H9 (cell line): Measurements from ENCODE around the gene ZFP57. TPM values are rescaled to one million over a fixed set of nuclear protein-coding genes. Genes with fewer than 3 reads are reported as not detected.

Experiments used
- DNase-seq: peaks from one replicate; pipeline ENCODE4 v3.0.0-alpha.2; 2017
- H2AFZ ChIP-seq: one replicate; pipeline ENCODE4 v1.6.1; 2013; ENCODE audit warnings: mild to moderate bottlenecking, low read length, control low read depth, moderate library complexity
- H2AK5ac ChIP-seq: 2 replicates; pipeline ENCODE4 v1.6.1; 2013; ENCODE audit warnings: low read length, control low read depth, mixed read lengths; ENCODE audit not compliant: insufficient read length
- H2BK120ac ChIP-seq: one replicate; pipeline ENCODE4 v1.6.1; 2013; ENCODE audit warnings: low read depth, mild to moderate bottlenecking, low read length, control low read depth, inconsistent platforms; ENCODE audit not compliant: poor library complexity, severe bottlenecking
- H2BK12ac ChIP-seq: 2 replicates; pipeline ENCODE4 v1.6.1; 2013; ENCODE audit warnings: low read length, control low read depth, mixed read lengths, low read depth; ENCODE audit not compliant: insufficient read length
- H2BK15ac ChIP-seq: 2 replicates; pipeline ENCODE4 v1.6.1; 2013; ENCODE audit warnings: low read depth, low read length, control low read depth
- H2BK20ac ChIP-seq: one replicate; pipeline ENCODE4 v1.6.1; 2013; ENCODE audit warnings: low read depth, mild to moderate bottlenecking, low read length, control low read depth, inconsistent platforms; ENCODE audit not compliant: poor library complexity, severe bottlenecking
- H2BK5ac ChIP-seq: 2 replicates; pipeline ENCODE4 v1.6.1; 2013; ENCODE audit warnings: low read length, control low read depth, mixed read lengths; ENCODE audit not compliant: insufficient read length
- H3K14ac ChIP-seq: 2 replicates; pipeline ENCODE4 v1.6.1; 2013; ENCODE audit warnings: low read length, control low read depth; ENCODE audit not compliant: insufficient read depth
- H3K18ac ChIP-seq: 2 replicates; pipeline ENCODE4 v1.6.1; 2013; ENCODE audit warnings: low read depth, mild to moderate bottlenecking, mixed read lengths, low read length, control low read depth; ENCODE audit not compliant: insufficient read length
- H3K23ac ChIP-seq: 2 replicates; pipeline ENCODE4 v1.6.1; 2013; ENCODE audit warnings: low read length, control low read depth, mixed read lengths, low read depth; ENCODE audit not compliant: insufficient read length
- H3K23me2 ChIP-seq: 2 replicates; pipeline ENCODE4 v1.6.1; 2013; ENCODE audit warnings: low read depth, mild to moderate bottlenecking, mixed read lengths, low read length, control low read depth; ENCODE audit not compliant: insufficient read length, poor library complexity, severe bottlenecking
- H3K27ac ChIP-seq: 2 replicates; pipeline ENCODE4 v1.5.1; 2013; ENCODE audit warnings: low read length, control low read depth, mixed read lengths, low read depth; ENCODE audit not compliant: insufficient read length
- H3K27me3 ChIP-seq: 2 replicates; pipeline ENCODE4 v1.6.1; 2013; ENCODE audit warnings: low read length, control low read depth, inconsistent platforms; ENCODE audit not compliant: insufficient read depth
- H3K4ac ChIP-seq: 2 replicates; pipeline ENCODE4 v1.6.1; 2013; ENCODE audit warnings: low read depth, mild to moderate bottlenecking, control low read depth, inconsistent platforms, low read length, moderate library complexity
- H3K4me1 ChIP-seq: 2 replicates; pipeline ENCODE4 v1.6.1; 2013; ENCODE audit warnings: low read length, control low read depth, inconsistent platforms; ENCODE audit not compliant: insufficient read depth
- H3K4me2 ChIP-seq: 2 replicates; pipeline ENCODE4 v1.6.1; 2013; ENCODE audit warnings: low read length, control low read depth, mixed read lengths; ENCODE audit not compliant: insufficient read length, insufficient read depth
- H3K56ac ChIP-seq: 2 replicates; pipeline ENCODE4 v1.6.1; 2013; ENCODE audit warnings: low read depth, mild to moderate bottlenecking, mixed read lengths, low read length, control low read depth; ENCODE audit not compliant: insufficient read length
- H3K79me1 ChIP-seq: 2 replicates; pipeline ENCODE4 v1.6.1; 2013; ENCODE audit warnings: low read depth, mild to moderate bottlenecking, moderate library complexity, low read length, control low read depth, inconsistent platforms; ENCODE audit not compliant: insufficient read depth, poor library complexity, severe bottlenecking
- H3K79me2 ChIP-seq: 2 replicates; pipeline ENCODE4 v1.6.1; 2013; ENCODE audit warnings: low read length, control low read depth, inconsistent platforms; ENCODE audit not compliant: insufficient read depth
- H3K9ac ChIP-seq: 2 replicates; pipeline ENCODE4 v1.6.1; 2013; ENCODE audit warnings: low read length, control low read depth, mixed read lengths; ENCODE audit not compliant: insufficient read length; ENCODE audit errors: extremely low read depth
- H3K9me3 ChIP-seq: one replicate; pipeline ENCODE4 v1.6.1; 2013; ENCODE audit warnings: low read depth, low read length, inconsistent platforms; ENCODE audit not compliant: control insufficient read depth
- H3T11ph ChIP-seq: one replicate; pipeline ENCODE4 v1.6.1; 2013; ENCODE audit warnings: mild to moderate bottlenecking, low read length, control low read depth, inconsistent platforms
- H4K20me1 ChIP-seq: one replicate; pipeline ENCODE4 v1.6.1; 2013; ENCODE audit not compliant: control insufficient read depth, insufficient read length, insufficient read depth
- H4K5ac ChIP-seq: 2 replicates; pipeline ENCODE4 v1.6.1; 2013; ENCODE audit warnings: low read depth, mild to moderate bottlenecking, mixed read lengths, low read length, control low read depth; ENCODE audit not compliant: insufficient read length
- H4K8ac ChIP-seq: replicated peaks from 2 replicates; pipeline ENCODE4 v1.6.1; 2013; ENCODE audit warnings: low read length, control low read depth, mixed read lengths, low read depth; ENCODE audit not compliant: insufficient read length
- H4K91ac ChIP-seq: 2 replicates; pipeline ENCODE4 v1.6.1; 2013; ENCODE audit warnings: low read depth, mild to moderate bottlenecking, moderate library complexity, mixed read lengths, low read length, control low read depth; ENCODE audit not compliant: insufficient read length
- H3K27ac Mint-ChIP-seq, 3 experiments: 2 replicates in 2 of 3; 3 replicates in 1 of 3; pipeline ENCODE4 v1.8.0; 2020 to 2021; ENCODE audit warnings: mixed read lengths in 3 of 3, mild to moderate bottlenecking in 1 of 3, moderate library complexity in 1 of 3
- H3K27me3 Mint-ChIP-seq: 2 replicates; pipeline ENCODE4 v1.8.0; 2021; ENCODE audit warnings: low read depth, mild to moderate bottlenecking, moderate library complexity, mixed read lengths
- H3K36me3 Mint-ChIP-seq, 3 experiments: 2 replicates in 2 of 3; 3 replicates in 1 of 3; pipeline ENCODE4 v1.8.0; 2020 to 2021; ENCODE audit warnings: low read depth in 3 of 3, mixed read lengths in 3 of 3; ENCODE audit not compliant: insufficient read depth in 1 of 3
- H3K4me1 Mint-ChIP-seq, 2 experiments: 2 replicates each; pipeline ENCODE4 v1.8.0; 2020; ENCODE audit warnings: mixed read lengths in 2 of 2
- H3K4me3 Mint-ChIP-seq, 2 experiments: 2 replicates in 1 of 2; 3 replicates in 1 of 2; pipeline ENCODE4 v1.8.0; 2020 to 2021; ENCODE audit warnings: mild to moderate bottlenecking in 2 of 2, mixed read lengths in 2 of 2, moderate library complexity in 1 of 2
- H3K9me3 Mint-ChIP-seq, 2 experiments: 2 replicates in 1 of 2; 3 replicates in 1 of 2; pipeline ENCODE4 v1.8.0; 2020; ENCODE audit warnings: mild to moderate bottlenecking in 2 of 2, mixed read lengths in 2 of 2, moderate library complexity in 1 of 2
- WGBS: extraction: QIAGEN DNeasy Blood & Tissue Kit; methylation state at CpG from one replicate; pipeline ENCODE4 v1.1.7; 2013; ENCODE audit warnings: missing lambda C conversion rate, low lambda C conversion rate, mixed read lengths; ENCODE audit not compliant: insufficient read length; ENCODE audit errors: extremely low coverage; 5-methylcytosine and 5-hydroxymethylcytosine counted together
- total RNA-seq: library from RNA; stranded (reverse); gene quantifications from 2 replicates; pipeline ENCODE4 v1.2.1, GENCODE V29; 2021
- TF ChIP-seq, protein P1 (sequence below): fragments of 200-600 bp; sonication (generic); conservative IDR thresholded peaks from 3 replicates; pipeline ENCODE4 v1.8.0; 2021; ENCODE audit warnings: antibody characterized with exemption, mild to moderate bottlenecking

Gene ZFP57
- total RNA-seq, 1 experiment from 2014 or later = 1.7 TPM

DNA sequence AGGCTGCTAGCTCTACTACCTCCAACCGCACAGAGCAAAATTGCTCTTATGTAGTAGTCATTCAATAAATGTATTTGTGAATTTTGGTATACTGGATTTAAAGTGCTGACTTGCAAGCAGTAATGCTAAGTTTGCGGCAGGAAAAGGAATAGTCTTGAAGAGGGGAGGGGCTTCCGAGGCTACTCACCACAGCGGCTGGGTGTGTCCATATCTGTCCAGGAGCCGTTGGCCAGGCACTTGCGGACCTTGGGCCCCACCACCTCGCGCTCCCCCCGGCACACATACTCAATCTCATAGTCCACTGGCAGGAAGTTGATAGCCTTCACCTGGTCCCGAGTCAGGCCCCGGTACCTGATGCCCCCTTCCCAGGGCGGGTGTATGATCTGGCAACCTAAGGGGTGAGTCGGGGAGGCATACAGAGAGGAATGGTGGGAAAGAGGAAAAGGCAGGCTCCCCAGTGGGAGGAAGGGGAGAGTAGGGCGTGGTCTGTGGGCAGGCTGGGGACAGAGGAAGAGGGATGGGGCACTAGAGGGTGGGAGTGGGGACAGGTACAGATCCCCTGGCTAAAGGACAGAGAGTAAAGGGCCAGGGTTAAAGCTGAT is 49.6 kb downstream of the ZFP57 start:
- Mint-ChIP-seq H3K36me3 (peaks cover 0 to 25% (median 9%) of the 10 kb centered on the region in 3 experiments; a peak in 5 of 7 replicates), H3K27ac (peak overlapping the region in 2 of 3 experiments; percentile 12 to 34; a peak in 2 of 7 replicates), H3K27me3 (no peaks in the 10 kb centered on the region; the same call in none of the 2 replicates), H3K4me3 (peak overlapping the region; percentile 88 to 92), H3K9me3 (peaks cover 0 to 5% of the 10 kb centered on the region in 2 experiments; a peak in 2 of 5 replicates), H3K4me1 (peaks cover 61 to 62% of the 10 kb centered on the region in 2 experiments)
- no CpG with 5 or more reads among the region's 14 CpGs for WGBS
- Histone ChIP-seq H4K20me1 (no peaks in the 10 kb centered on the region), H3K56ac (no peak overlapping the region), H4K91ac (no peak overlapping the region), H2BK20ac (no peak overlapping the region), H3K27me3 (no peaks in the 10 kb centered on the region), H2BK120ac (no peak overlapping the region), H4K8ac (no peak overlapping the region), H3K23me2 (peaks cover 41% of the 10 kb centered on the region), H3K79me1 (no peaks in the 10 kb centered on the region), H2BK12ac (no peak overlapping the region), H2AFZ (no peak overlapping the region), H4K5ac (no peak overlapping the region), H2BK5ac (no peak overlapping the region), H3K4me1 (peaks cover 4% of the 10 kb centered on the region; the same call in 1 of the 2 replicates), H3K4ac (no peak overlapping the region), H3K9me3 (no peaks in the 10 kb centered on the region), H2BK15ac (no peak overlapping the region), H3K23ac (no peak overlapping the region), H3K14ac (no peak overlapping the region), H2AK5ac (no peak overlapping the region), H3K9ac (no peak overlapping the region), H3K18ac (no peak overlapping the region), H3T11ph (no peak overlapping the region), H3K27ac (no peak overlapping the region), H3K79me2 (peaks cover 7% of the 10 kb centered on the region; the same call in 1 of the 2 replicates), H3K4me2 (peak overlapping the region; percentile 93)
- peak; percentile 57 for DNase-seq
- TF ChIP-seq, protein P1, sequence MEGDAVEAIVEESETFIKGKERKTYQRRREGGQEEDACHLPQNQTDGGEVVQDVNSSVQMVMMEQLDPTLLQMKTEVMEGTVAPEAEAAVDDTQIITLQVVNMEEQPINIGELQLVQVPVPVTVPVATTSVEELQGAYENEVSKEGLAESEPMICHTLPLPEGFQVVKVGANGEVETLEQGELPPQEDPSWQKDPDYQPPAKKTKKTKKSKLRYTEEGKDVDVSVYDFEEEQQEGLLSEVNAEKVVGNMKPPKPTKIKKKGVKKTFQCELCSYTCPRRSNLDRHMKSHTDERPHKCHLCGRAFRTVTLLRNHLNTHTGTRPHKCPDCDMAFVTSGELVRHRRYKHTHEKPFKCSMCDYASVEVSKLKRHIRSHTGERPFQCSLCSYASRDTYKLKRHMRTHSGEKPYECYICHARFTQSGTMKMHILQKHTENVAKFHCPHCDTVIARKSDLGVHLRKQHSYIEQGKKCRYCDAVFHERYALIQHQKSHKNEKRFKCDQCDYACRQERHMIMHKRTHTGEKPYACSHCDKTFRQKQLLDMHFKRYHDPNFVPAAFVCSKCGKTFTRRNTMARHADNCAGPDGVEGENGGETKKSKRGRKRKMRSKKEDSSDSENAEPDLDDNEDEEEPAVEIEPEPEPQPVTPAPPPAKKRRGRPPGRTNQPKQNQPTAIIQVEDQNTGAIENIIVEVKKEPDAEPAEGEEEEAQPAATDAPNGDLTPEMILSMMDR = no peak
